Fibroblast of the aortic adventitia (primary cell): Measurements from ENCODE around the gene PKD2. TPM values are rescaled to one million over a fixed set of nuclear protein-coding genes. Genes with fewer than 3 reads are reported as not detected.
A peak's percentile ranks its signal among the peaks of the same experiment; 100 is the strongest.
"Not testable (repeated sequence)": the region's sequence is repeated elsewhere in the genome, so short reads cannot be mapped to it uniquely, and the experiment has no call there.

ENCODE experiments used
- DNase-seq: peaks from one replicate; pipeline ENCODE4 v3.0.0-alpha.2; 2010; ENCODE audit warnings: low read depth
- H3K4me3 ChIP-seq: 2 replicates; pipeline ENCODE4 v1.5.1; 2011; ENCODE audit warnings: low read depth, mild to moderate bottlenecking, control low read depth, low read length, moderate library complexity
- total RNA-seq: library from RNA; depleted of rRNA; stranded (reverse); fragments of >200 nt; gene quantifications from 2 replicates; pipeline ENCODE4 v1.2.3, GENCODE V29; 2012; ENCODE audit warnings: low replicate concordance
- TF ChIP-seq, protein P1 (sequence below): IDR thresholded peaks from 2 replicates; pipeline ENCODE4 v1.5.1; 2011; ENCODE audit warnings: mild to moderate bottlenecking, low read length, control low read depth, inconsistent platforms; ENCODE audit not compliant: insufficient read depth

The PKD2 gene
- total RNA-seq, 1 donor: 66.6 TPM

DNA sequence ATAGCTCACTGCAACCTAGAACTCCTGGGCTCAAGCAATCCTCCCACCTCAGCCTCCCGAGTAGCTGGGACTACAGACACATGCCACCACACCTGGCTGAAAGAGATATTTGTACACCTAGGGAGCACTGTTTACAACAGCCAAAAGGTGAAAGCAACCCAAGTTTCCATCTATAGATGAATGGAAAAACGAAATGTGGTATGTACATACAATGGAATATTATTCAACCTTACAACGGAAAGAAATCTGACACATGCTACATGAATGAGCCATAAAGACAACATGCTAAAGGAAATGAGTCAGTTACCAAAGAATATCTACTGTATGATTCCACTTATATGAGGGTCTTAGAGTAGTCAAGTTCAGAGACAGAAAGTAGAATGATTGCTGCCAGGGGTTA lies 98.8 kb downstream of the PKD2 start:
- no peak overlapping the region for H3K4me3 ChIP-seq
- DNase-seq: peak; percentile 39
- TF ChIP-seq, protein P1, sequence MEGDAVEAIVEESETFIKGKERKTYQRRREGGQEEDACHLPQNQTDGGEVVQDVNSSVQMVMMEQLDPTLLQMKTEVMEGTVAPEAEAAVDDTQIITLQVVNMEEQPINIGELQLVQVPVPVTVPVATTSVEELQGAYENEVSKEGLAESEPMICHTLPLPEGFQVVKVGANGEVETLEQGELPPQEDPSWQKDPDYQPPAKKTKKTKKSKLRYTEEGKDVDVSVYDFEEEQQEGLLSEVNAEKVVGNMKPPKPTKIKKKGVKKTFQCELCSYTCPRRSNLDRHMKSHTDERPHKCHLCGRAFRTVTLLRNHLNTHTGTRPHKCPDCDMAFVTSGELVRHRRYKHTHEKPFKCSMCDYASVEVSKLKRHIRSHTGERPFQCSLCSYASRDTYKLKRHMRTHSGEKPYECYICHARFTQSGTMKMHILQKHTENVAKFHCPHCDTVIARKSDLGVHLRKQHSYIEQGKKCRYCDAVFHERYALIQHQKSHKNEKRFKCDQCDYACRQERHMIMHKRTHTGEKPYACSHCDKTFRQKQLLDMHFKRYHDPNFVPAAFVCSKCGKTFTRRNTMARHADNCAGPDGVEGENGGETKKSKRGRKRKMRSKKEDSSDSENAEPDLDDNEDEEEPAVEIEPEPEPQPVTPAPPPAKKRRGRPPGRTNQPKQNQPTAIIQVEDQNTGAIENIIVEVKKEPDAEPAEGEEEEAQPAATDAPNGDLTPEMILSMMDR: no peak

DNA sequence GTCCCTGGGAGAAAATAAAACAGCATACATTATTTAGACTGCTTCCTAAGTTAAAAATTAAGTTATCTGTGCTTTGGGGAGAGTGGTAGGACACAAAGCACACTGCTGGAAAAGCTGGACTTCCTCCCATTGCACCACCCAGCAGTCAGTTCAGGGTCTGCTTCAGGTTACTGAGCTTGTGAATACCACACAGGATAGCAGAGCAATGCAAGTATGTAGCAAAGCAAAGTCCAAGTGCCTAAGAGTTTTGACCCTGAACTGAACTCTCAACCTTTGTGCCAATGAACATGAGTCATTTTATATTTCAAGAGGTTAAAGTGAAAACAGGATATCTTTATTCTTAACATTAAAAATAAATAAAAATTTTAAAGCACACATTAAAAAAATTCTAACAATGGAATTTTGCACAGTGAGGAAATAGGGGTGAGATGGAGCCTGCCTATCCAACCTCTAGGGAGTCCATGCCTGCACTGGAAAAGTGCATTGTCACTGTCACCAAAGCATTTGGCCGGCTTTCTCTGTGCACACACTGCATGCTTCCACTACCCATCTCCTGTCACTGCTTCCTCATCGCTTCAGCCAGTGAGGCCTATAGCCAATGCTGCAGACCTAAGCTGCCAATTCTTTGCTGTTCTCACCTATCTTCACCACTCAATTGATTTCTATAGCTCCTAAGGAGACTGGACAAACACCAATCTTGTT lies 100.1 kb downstream of the PKD2 start:
- TF ChIP-seq, protein P1: no peak
- DNase-seq: peak; percentile 47

DNA sequence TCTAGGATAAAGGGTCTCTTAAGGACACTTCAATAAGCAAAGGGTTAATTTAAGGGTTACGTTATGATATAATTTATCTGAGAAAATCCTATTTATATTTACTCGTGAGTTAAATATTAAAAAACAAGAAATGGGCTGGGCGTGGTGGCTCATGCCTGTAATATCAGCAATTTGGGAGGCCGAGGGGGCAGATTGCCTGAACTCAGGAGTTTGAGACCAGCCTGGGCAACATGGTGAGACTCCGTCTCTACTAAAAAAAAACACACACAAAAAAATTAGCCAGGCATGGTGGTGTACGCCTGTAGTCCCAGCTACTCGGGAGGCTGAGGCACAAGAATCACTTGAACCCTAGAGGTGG lies 100.7 kb downstream of the PKD2 start:
- not testable (repeated sequence) for DNase-seq, H3K4me3 ChIP-seq

More for the DNA sequence above, 100.1 kb downstream of the PKD2 start:
- no peak overlapping the region for H3K4me3 ChIP-seq

DNA sequence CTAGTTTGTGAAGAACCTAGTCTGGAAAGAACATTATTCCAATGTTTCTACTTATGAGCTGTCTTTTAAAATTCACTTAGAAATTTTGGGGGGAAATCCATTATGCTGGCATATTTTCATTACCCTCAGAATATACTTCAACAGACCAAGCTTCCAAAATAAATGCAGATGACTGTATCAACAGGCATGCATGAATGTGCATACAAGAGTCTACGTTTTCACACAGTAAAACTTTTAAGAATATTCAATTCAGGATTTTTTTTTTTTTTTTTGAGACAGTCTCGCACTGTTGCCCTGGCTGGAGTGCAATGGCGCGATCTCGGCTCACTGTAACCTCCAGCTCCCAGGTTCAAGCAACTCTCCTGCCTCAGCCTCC lies 101.3 kb downstream of the PKD2 start:
- TF ChIP-seq, protein P1: no peak
- no peak overlapping the region for H3K4me3 ChIP-seq
- no peak for DNase-seq

DNA sequence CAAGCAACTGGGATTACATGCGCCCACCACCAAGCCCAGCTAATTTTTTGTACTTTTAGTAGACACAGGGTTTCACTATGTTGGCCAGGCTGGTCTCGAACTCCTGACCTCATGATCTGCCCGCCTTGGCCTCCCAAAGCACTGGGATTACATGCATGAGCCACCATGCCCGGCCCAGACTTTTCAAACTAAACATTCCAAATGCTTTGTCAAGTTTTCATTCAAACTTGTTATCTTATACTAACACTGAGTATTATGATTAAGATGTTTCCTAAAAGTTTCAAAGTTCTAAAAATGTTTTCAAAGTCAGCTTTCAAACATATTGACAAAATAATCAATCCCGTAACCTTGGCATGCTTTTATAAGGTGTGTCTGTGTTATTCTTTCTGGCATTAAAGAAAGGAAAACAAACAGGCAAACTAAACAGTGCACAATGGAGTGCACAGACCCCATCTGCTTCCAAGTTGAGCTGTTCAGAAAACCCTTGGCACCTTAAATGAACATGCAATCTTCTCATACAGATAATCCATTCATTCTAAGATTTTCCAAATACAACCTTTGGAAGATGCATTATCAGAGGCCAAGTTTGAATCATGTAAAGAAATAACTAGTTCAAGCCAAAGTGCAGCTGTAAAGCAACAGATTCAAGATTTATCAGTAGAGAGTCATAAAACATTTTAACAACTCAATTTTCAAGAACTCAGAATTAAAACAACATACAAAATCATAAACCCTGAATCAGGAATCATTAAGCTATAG lies 101.9 kb downstream of the PKD2 start:
- peak; percentile 59 for DNase-seq
- no peak overlapping the region for H3K4me3 ChIP-seq
- TF ChIP-seq, protein P1: no peak

DNA sequence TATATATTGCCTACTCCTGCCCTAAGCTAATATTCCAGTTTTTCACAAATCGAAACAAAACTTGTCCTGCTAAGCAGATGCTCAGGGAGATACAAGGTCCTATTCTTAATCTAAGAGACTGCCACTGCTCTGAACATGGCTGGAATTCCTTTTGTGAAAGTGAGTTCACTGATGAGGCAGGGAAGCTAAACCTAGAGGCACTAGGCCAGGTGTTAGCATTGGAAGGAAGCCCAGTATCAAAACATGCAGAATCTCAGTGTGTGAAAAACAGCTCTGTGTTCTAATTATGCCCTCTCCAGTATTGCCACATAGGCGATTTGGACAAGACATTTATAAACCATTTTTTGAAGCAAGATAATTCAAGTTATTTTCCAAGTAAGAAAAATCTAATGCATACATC lies 103.4 kb downstream of the PKD2 start:
- DNase-seq: no peak
- TF ChIP-seq, protein P1: no peak
- H3K4me3 ChIP-seq: no peak overlapping the region

DNA sequence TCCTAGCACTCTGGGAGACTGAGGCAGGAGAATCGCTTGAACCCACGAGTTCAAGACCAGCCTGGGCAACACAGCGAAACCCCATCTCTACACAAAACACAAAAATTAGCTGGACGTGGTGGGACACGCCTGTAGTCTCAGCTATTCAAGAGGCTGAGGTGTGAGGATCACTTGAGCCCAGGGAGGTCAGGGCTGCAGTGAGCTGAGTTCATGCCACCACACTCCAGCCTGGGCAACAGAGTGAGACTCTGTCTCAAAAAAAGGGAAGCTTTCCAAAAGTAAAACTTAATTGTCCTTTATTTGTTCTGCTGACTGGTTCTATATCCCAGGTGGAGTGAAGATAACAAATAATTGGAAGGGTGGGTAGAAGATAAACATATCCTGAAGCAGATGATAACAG lies 105.4 kb downstream of the PKD2 start:
- TF ChIP-seq, protein P1: no peak
- no peak for DNase-seq
- no peak overlapping the region for H3K4me3 ChIP-seq
